GM21825 (cell line): ENCODE results near the gene ZNF335.
"Not testable (repeated sequence)": the region's sequence is repeated elsewhere in the genome, so short reads cannot be mapped to it uniquely, and the experiment has no call there.

ENCODE experiments used
- ATAC-seq: cut with Tn5 transposase; IDR thresholded peaks from one replicate; pipeline ENCODE4 v1.9.1; 2021; ENCODE audit warnings: mild to moderate bottlenecking, moderate library complexity; ENCODE audit not compliant: unreplicated experiment

The ZNF335 gene

DNA sequence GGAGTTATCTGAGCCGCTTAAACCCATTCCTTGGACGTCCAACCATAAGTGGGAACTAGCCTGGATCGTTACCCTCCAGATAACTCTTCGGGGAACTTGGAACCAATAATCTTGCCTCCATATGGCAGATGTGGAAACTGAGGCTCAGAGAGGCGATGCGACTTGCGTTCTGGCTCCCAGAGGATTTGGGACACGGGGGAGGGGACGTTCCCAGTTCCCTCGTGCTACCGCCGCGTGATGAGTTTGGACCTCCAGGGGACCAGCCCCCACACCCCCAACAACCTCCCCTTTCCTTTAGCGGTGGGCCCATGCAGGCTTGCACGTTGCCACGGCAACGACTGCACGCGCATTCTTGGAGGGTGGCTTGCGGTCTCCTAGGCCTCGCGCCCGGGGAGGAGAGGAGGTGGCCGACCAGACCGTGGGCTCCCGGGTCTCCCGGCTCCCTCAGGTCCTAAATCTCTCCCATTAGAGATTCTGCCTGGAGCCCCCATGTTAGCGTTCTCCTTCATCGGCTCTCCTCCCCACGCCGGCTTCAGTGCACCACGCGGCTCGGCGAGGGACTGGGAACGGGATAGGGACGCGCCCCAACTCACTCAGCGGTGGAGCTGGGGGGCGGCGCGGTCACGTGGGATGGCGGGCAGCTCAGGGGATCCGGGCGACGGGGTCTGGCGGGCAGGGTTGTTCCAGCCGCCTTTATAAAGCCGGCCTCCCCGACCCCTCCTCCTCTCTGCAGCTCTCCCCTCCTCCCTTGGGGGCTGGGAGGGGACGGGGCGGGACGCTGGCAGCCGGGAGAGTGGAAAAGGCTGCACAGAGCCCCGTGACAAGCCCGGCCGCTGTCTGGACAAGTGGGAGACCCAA lies 60.3 kb downstream of the ZNF335 start, which contains the start of gene PLTP:
Gene PLTP, minus strand, starts transcription at position 670 of the 858 bp plus-strand sequence. CDS start 703 bp downstream, outside the sequence.
- ATAC-seq, result no peak

GRCh38 chr20:45910670-45911485 lies 61.1 kb downstream of the ZNF335 start:
- ATAC-seq, result peak; percentile 81

- ATAC-seq, result no peak
Measured at GRCh38 chr20:45909817-45910669, 62.0 kb downstream of the ZNF335 start.

- no peak for ATAC-seq
Measured at GRCh38 chr20:45909336-45909808, 62.6 kb downstream of the ZNF335 start.

DNA sequence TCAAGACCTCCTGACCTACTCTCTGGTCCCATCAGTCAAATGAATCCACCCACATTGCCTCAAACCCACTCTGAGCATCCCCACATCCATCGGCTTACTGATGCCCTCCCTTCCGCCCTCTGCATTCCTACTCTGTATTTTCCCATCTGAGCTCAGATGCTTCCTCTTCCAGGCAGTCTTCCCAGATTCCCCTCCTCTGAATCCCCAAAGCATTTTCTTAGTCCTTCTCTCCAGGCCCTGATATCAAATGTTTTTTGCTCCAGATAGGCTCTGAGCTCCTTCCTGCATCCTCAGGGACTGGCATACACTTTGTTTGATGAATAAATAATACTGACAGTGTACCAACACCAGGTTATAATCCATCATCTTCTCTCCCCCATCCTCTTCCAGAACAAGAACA lies 63.9 kb downstream of the ZNF335 start:
- no peak for ATAC-seq

DNA sequence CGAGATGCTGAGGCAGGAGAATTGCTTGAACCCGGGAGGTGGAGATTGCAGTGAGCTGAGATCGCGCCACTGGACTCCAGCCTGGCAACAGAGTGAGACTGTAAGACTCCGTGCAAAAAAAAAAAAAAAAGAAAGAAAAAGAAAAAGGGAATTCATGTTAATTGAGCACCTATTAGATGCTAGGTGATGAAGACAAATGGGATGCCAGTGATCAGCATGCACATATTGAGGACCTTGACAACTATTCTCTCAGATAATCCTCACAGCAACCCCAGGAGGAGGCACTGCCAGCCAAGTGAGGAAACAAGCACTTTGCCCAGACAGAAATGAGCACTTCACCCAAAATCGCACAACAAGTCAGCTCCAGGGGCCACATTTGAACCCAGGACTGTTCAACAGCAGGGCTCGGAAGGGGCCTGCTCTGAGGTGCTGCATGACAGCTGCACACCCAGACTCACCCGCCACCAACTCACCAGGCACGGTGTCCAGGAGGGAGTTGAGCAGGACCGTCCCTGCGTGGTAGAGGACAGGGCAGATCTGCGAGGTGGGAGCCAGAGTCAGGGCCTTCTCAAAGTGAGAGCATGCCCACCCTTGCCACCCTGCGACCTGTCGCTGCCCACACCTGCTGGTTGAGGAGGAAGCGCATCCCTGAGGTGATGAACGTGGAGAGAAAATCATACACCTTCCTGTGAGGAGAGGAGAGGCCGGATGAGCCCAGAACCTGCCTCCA lies 64.6 kb downstream of the ZNF335 start:
- ATAC-seq, result no peak

- no peak for ATAC-seq
Measured at GRCh38 chr20:45905505-45906079, 66.4 kb downstream of the ZNF335 start.

DNA sequence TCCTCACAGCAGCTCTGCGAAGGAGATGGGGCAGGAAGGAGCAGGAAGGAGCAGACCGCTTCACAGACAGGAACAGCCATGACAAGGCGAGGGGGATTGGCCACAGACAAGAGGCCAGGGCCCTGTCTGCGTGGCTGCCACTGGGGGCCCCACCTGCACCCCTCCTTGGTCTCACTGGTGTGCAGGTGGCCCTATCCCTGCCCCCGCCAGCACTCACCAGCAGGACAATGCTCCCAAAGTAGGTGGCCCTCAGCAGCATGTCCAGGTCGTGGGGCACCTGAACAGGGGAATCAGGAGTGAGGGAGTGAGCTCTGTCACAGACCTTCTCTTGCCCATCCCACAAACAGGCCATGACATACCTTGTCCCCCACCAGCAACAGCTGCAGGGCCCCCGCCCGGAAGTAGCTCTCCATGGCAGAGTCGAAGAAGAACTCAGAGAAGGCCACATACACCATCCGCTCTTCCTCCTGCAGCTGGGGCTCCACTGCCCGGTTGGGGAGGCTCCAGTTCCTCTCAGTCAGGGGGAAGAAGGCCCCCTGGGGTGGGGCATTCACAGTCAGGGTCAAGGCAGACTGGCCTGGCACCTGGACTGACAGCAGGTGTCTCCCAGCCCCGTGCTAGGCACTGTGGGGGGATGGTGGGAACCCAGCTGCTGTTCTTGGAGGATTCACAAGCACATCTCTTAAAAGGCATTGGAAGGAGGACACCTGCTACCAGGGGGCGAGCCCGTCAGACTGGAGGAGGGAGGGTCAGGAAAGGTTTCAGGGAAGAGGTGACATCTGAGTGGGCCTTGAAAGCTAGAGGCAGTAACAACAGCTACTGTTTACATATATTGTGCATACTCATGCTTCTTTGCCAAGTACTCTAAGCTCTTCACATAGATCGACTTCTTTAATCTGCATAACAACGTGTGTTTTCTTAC lies 67.2 kb downstream of the ZNF335 start:
- no peak for ATAC-seq

DNA sequence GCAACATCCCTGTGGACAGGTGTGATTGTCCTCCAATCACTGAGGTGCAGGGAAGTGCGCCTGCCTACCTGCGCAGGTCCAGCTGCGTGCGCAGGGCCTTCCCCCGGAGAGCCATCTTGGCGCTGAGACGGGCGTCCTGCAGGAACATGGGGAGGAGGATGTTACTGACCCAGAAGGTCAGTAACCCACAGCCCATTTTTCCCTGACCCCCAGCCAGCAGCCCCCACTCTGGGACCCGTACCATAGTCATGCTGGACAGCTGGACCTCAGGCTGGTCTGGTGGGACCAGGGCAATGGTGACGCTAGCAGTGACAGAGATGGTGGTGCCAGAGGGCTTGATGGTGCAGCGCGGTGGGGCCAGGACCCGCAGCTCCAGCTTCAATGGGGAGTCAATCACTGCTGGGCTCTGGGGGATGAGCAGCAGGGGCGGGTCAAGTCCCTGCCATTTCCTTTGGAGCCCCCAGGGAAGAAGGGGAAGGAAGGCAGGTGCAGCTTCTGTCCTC lies 69.8 kb downstream of the ZNF335 start:
- no peak for ATAC-seq

DNA sequence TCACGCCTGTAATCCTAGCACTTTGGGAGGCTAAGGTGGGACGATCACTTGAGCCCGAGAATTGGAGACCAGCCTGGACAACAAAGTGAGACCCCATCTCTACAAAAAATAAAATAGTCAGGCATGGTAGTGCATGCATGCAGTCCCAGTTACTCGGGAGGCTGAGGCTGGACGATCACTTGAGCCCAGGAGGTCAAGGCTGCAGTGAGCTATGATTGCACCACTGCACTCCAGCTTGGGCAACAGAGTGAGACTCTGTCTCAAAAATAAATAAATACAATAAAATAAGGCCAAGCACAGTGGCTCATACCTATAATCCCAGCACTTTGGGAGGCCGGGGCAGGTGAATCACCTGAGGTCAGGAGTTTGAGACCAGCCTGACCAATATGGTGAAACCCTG lies 70.7 kb downstream of the ZNF335 start:
- ATAC-seq, result not testable (repeated sequence)

DNA sequence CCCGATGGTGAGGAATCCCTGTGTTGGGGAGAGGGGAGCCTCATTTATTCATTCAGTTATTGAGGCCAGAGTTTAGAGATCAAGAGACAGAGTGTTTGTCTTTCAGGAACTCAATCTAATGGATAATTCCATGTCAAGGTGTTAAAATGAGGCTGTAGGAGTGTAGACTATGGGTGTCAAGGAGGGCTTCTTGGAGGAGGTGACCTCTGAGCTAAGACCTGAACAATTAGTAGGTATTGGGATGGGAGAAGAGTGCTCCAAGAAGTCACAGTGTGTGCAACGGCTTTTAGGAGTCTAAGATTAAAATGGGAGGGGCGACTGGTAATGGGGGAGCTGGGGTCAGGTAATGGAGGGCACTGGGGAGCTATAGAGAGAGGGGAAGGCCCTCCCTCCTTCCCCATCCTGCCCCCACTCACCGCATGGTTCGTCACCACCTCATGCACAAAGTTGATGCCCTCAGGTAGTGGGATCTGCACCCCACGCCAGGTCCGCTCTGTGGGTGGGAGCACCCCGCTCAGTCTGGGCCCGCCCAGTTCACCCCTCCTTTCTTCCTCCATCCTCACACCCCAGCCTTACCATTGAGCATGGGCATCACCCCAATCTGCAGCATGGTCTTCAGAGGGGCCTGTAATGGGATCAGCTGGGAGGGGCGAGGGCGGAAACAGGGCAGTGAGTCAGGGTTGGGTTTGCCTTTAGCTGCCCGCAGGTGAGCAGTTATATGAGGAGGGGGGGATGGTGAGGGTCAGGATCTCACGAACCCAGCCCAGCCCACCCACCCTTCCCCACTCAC lies 72.8 kb downstream of the ZNF335 start:
- ATAC-seq, result no peak
